Measurements from ENCODE around the gene BAK1. TPM values are rescaled to one million over a fixed set of nuclear protein-coding genes. Genes with fewer than 3 reads are reported as not detected.

Gene BAK1
- polyA plus RNA-seq, 1 donor from 2014 or later = 15.4 TPM

GRCh38 chr6:33616113-33616512 lies 36.0 kb upstream of the BAK1 start:
- TF ChIP-seq EZH2 (IDR thresholded peaks at IDR 0.05; ENCODE audit: borderline replicate concordance, insufficient read depth, low read length, poor library complexity, severe bottlenecking) (no peak), EP300 (conservative IDR thresholded peaks at IDR 0.05; ENCODE audit: poor library complexity, severe bottlenecking) (no peak), TAF1 (IDR thresholded peaks at IDR 0.05; ENCODE audit: low read depth) (no peak)
- H3K79me2 ChIP-seq (replicated peaks; ENCODE audit: insufficient read depth, low read length) = no peaks in the 10 kb centered on the region
- no peaks in the 10 kb centered on the region for H3K36me3 ChIP-seq (ENCODE audit: insufficient read depth, low read length)
- no peak overlapping the region for H2AFZ ChIP-seq (ENCODE audit: low read depth, low read length)
- H3F3A ChIP-seq (ENCODE audit: insufficient read depth, low read length, poor library complexity, severe bottlenecking) = no peaks in the 10 kb centered on the region
- H3K4me2 ChIP-seq (ENCODE audit: low read length) = no peak overlapping the region
- H3K9me3 ChIP-seq (ENCODE audit: low read length) = no peaks in the 10 kb centered on the region
- no peaks in the 10 kb centered on the region for H3K9me2 ChIP-seq (ENCODE audit: insufficient read depth, low read length)
- H3K9ac ChIP-seq (ENCODE audit: low read length) = no peak overlapping the region
- no peak overlapping the region for H3K4me3 ChIP-seq (ENCODE audit: low read length)
- no peaks in the 10 kb centered on the region for H4K20me1 ChIP-seq (ENCODE audit: insufficient read depth)
- H3K27ac ChIP-seq (ENCODE audit: low read length) = no peak overlapping the region
- peaks cover 28% of the 10 kb centered on the region for H3K27me3 ChIP-seq (ENCODE audit: insufficient read depth, low read depth, low read length)

GRCh38 chr6:33613795-33614168 lies 33.7 kb upstream of the BAK1 start:
- H3K79me2 ChIP-seq (replicated peaks; ENCODE audit: insufficient read depth, low read length) = no peaks in the 10 kb centered on the region
- H3K27me3 ChIP-seq (ENCODE audit: insufficient read depth, low read depth, low read length) = peaks cover 5% of the 10 kb centered on the region
- no peaks in the 10 kb centered on the region for H3K9me2 ChIP-seq (ENCODE audit: insufficient read depth, low read length)
- H3K27ac ChIP-seq (ENCODE audit: low read length) = no peak overlapping the region
- no peak overlapping the region for H3K4me3 ChIP-seq (ENCODE audit: low read length)
- no peak overlapping the region for H2AFZ ChIP-seq (ENCODE audit: low read depth, low read length)
- H3K4me2 ChIP-seq (ENCODE audit: low read length) = no peak overlapping the region
- H3F3A ChIP-seq (ENCODE audit: insufficient read depth, low read length, poor library complexity, severe bottlenecking) = no peaks in the 10 kb centered on the region
- no peak overlapping the region for H3K9ac ChIP-seq (ENCODE audit: low read length)
- H3K36me3 ChIP-seq (ENCODE audit: insufficient read depth, low read length) = no peaks in the 10 kb centered on the region
- no peaks in the 10 kb centered on the region for H3K9me3 ChIP-seq (ENCODE audit: low read length)
- H4K20me1 ChIP-seq (ENCODE audit: insufficient read depth) = no peaks in the 10 kb centered on the region
- no peak for TF ChIP-seq EP300 (conservative IDR thresholded peaks at IDR 0.05; ENCODE audit: poor library complexity, severe bottlenecking)
- TF ChIP-seq RAD21 (conservative IDR thresholded peaks at IDR 0.05) = no peak

- TF ChIP-seq SMC3 (conservative IDR thresholded peaks at IDR 0.05; ENCODE audit: poor library complexity) (no peak), REST (IDR thresholded peaks at IDR 0.05; ENCODE audit: borderline replicate concordance) (no peak), MXI1 (conservative IDR thresholded peaks at IDR 0.05; ENCODE audit: poor library complexity, severe bottlenecking) (no peak), CTCF (IDR thresholded peaks at IDR 0.05; ENCODE audit: poor library complexity, severe bottlenecking) (no peak), TAF1 (IDR thresholded peaks at IDR 0.05; ENCODE audit: low read depth) (no peak), EZH2 (IDR thresholded peaks at IDR 0.05; ENCODE audit: borderline replicate concordance, insufficient read depth, low read length, poor library complexity, severe bottlenecking) (no peak), RAD21 (conservative IDR thresholded peaks at IDR 0.05) (no peak), EP300 (conservative IDR thresholded peaks at IDR 0.05; ENCODE audit: poor library complexity, severe bottlenecking) (no peak), POLR2AphosphoS5 (IDR thresholded peaks at IDR 0.05) (no peak)
- Histone ChIP-seq H3K9me3 (ENCODE audit: low read length) (no peaks in the 10 kb centered on the region), H3K36me3 (ENCODE audit: insufficient read depth, low read length) (no peaks in the 10 kb centered on the region), H3K9ac (ENCODE audit: low read length) (no peak overlapping the region), H3F3A (ENCODE audit: insufficient read depth, low read length, poor library complexity, severe bottlenecking) (no peaks in the 10 kb centered on the region), H3K27me3 (ENCODE audit: insufficient read depth, low read depth, low read length) (peaks cover 3% of the 10 kb centered on the region), H3K4me3 (ENCODE audit: low read length) (no peak overlapping the region), H3K4me2 (ENCODE audit: low read length) (no peak overlapping the region), H3K9me2 (ENCODE audit: insufficient read depth, low read length) (no peaks in the 10 kb centered on the region), H3K79me2 (replicated peaks; ENCODE audit: insufficient read depth, low read length) (no peaks in the 10 kb centered on the region), H2AFZ (ENCODE audit: low read depth, low read length) (no peak overlapping the region), H4K20me1 (ENCODE audit: insufficient read depth) (no peaks in the 10 kb centered on the region), H3K27ac (ENCODE audit: low read length) (no peak overlapping the region)
These were observed 33.2 kb upstream of the BAK1 start for GRCh38 chr6:33613146-33613794.

Measured in neural cell (in vitro differentiated cells).